HCT116 (cell line): ENCODE measurements around the gene SLC16A12. TPM values are rescaled to one million over a fixed set of nuclear protein-coding genes. Genes with fewer than 3 reads are reported as not detected.

Experiments
- ATAC-seq: fragments of 200-7000 bp; cut with Tn5 transposase; 2 replicates; pipeline ENCODE4 v1.9.1; 2020; ENCODE audit warnings: mild to moderate bottlenecking, moderate library complexity
- BruUV-seq: library from RNA; stranded (reverse); fragments of 400-500 nt; replicated peaks from 2 replicates; lab custom pipeline; 2021; lab: Mats Ljungman, UMichigan
- CTCF ChIA-PET: fragments of 300-600 bp; sonication (Branson Sonifier 250); formaldehyde crosslinking; loops from one replicate; lab custom pipeline; 2021; ENCODE audit warnings: antibody characterized with exemption; lab: Charles Lee
- POLR2A ChIA-PET: fragments of 300-600, 350-600 bp; sonication (Branson Sonifier 250); formaldehyde crosslinking; loops from one replicate; lab custom pipeline; 2021; ENCODE audit warnings: antibody characterized with exemption; lab: Charles Lee
- RAD21 ChIA-PET, 2 experiments: fragments of 300-600 bp; sonication (Branson Sonifier 250); formaldehyde crosslinking; loops; one replicate each; lab custom pipeline; 2023; ENCODE audit warnings: low total read pairs in 2 of 2; ENCODE audit not compliant: uncharacterized antibody in 2 of 2, unreplicated experiment in 2 of 2, low non-redundant PET in 1 of 2; lab: Charles Lee
- DNase-seq: peaks from one replicate; pipeline ENCODE4 v3.0.0-alpha.2; 2010; ENCODE audit warnings: low read depth, low spot score
- H2AFZ ChIP-seq: fragments of 200-600 bp; shearing (Covaris generic), sonication (generic); 2 replicates; pipeline ENCODE4 v1.6.1; 2017; ENCODE audit warnings: low read depth, mixed run types, mixed read lengths, antibody characterized with exemption, low read length; ENCODE audit not compliant: poor library complexity, severe bottlenecking
- H3K27ac ChIP-seq: 2 replicates; pipeline ENCODE4 v1.5.1; 2012; ENCODE audit warnings: low read depth, low read length
- H3K27me3 ChIP-seq: fragments of 200-600 bp; sonication (generic); 2 replicates; pipeline ENCODE4 v1.6.1; 2016; ENCODE audit warnings: mixed run types, low read length, mixed read lengths; ENCODE audit not compliant: insufficient read depth
- H3K36me3 ChIP-seq, 2 experiments: fragments of 200-500 bp in 1 of 2; fragments of 200-600 bp in 1 of 2; sonication (Bioruptor generic) in 1 of 2; sonication (generic) in 1 of 2; 2 replicates each; pipeline versions ENCODE4 v1.5.1 to v1.6.1; 2014 to 2016; ENCODE audit warnings: low read length in 2 of 2, inconsistent platforms in 1 of 2, mixed read lengths in 1 of 2, mixed run types in 1 of 2; ENCODE audit not compliant: insufficient read depth in 2 of 2, control insufficient read depth in 1 of 2
- H3K4me1 ChIP-seq, 2 experiments: fragments of 200-600 bp in 1 of 2; sonication (generic) in 1 of 2; 2 replicates each; pipeline versions ENCODE4 v1.5.1 to v1.6.1; 2012 to 2017; ENCODE audit warnings: low read length in 2 of 2, inconsistent platforms in 1 of 2, mild to moderate bottlenecking in 1 of 2, mixed read lengths in 1 of 2, mixed run types in 1 of 2, moderate library complexity in 1 of 2; ENCODE audit not compliant: insufficient read depth in 2 of 2, control insufficient read depth in 1 of 2
- H3K4me2 ChIP-seq: fragments of 200-600 bp; sonication (generic); 2 replicates; pipeline ENCODE4 v1.6.1; 2017; ENCODE audit warnings: mixed run types, low read length, mixed read lengths
- H3K4me3 ChIP-seq, 2 experiments: fragments of 200-600 bp in 1 of 2; sonication (generic) in 1 of 2; replicated peaks in 1 of 2; 2 replicates each; pipeline ENCODE4 v1.5.1; 2011 to 2016; ENCODE audit warnings: low read length in 2 of 2, control low read depth in 1 of 2, low read depth in 1 of 2, mild to moderate bottlenecking in 1 of 2, mixed read lengths in 1 of 2, mixed run types in 1 of 2
- H3K79me2 ChIP-seq: fragments of 200-600 bp; sonication (generic); 2 replicates; pipeline ENCODE4 v1.6.1; 2017; ENCODE audit warnings: mild to moderate bottlenecking, mixed run types, low read length, moderate library complexity, mixed read lengths; ENCODE audit not compliant: insufficient read depth
- H3K9ac ChIP-seq: fragments of 200-600 bp; sonication (generic); 2 replicates; pipeline ENCODE4 v1.6.1; 2016; ENCODE audit warnings: low read length, mixed read lengths
- H3K9me2 ChIP-seq: fragments of 200-600 bp; sonication (generic), shearing (Covaris generic); 2 replicates; pipeline ENCODE4 v1.6.1; 2017; ENCODE audit warnings: mixed run types, mild to moderate bottlenecking, moderate library complexity; ENCODE audit not compliant: insufficient read depth
- H3K9me3 ChIP-seq, 2 experiments: fragments of 200-500 bp in 1 of 2; fragments of 200-600 bp in 1 of 2; sonication (Bioruptor generic) in 1 of 2; sonication (generic) in 1 of 2; 2 replicates each; pipeline ENCODE4 v1.6.1; 2014 to 2017; ENCODE audit warnings: low read length in 2 of 2, mixed read lengths in 2 of 2, inconsistent platforms in 1 of 2, low read depth in 1 of 2, mild to moderate bottlenecking in 1 of 2, mixed run types in 1 of 2, moderate library complexity in 1 of 2; ENCODE audit not compliant: control insufficient read depth in 1 of 2, insufficient read depth in 1 of 2
- H4K20me1 ChIP-seq: fragments of 200-600 bp; sonication (generic), shearing (Covaris generic); 2 replicates; pipeline ENCODE4 v1.6.1; 2017; ENCODE audit warnings: mixed run types, mild to moderate bottlenecking, moderate library complexity; ENCODE audit not compliant: insufficient read depth
- CBX3 ChIP-seq: IDR thresholded peaks from 2 replicates; pipeline ENCODE4 v1.6.1; 2012; ENCODE audit warnings: low read depth
- CEBPB ChIP-seq: IDR thresholded peaks from 2 replicates; pipeline ENCODE4 v1.6.1; 2012; ENCODE audit warnings: low read depth
- CTCF ChIP-seq, 3 experiments: fragments of 200-600 bp in 1 of 3; sonication (generic) in 1 of 3; IDR thresholded peaks in 2 of 3; conservative IDR thresholded peaks in 1 of 3; 2 replicates each; pipeline ENCODE4 v1.5.1; 2012 to 2017; ENCODE audit warnings: low read depth in 2 of 3, low read length in 2 of 3, antibody characterized with exemption in 1 of 3, borderline replicate concordance in 1 of 3, control low read depth in 1 of 3, mild to moderate bottlenecking in 1 of 3, mixed read lengths in 1 of 3, mixed run types in 1 of 3, moderate library complexity in 1 of 3; ENCODE audit not compliant: insufficient read depth in 1 of 3
- EGR1 ChIP-seq: IDR thresholded peaks from 2 replicates; pipeline ENCODE4 v1.6.1; 2012; ENCODE audit warnings: low read depth
- EZH2 ChIP-seq: fragments of 200-600 bp; sonication (generic); IDR thresholded peaks from 2 replicates; pipeline ENCODE4 v1.6.1; 2017; ENCODE audit warnings: antibody characterized with exemption, mixed run types
- EZH2phosphoT487 ChIP-seq: fragments of 200-600 bp; IDR thresholded peaks from 2 replicates; pipeline ENCODE4 v1.6.1; 2018; ENCODE audit warnings: antibody characterized with exemption, borderline replicate concordance
- FOSL1 ChIP-seq: IDR thresholded peaks from 2 replicates; pipeline ENCODE4 v1.6.1; 2012; ENCODE audit warnings: low read depth
- JUND ChIP-seq: IDR thresholded peaks from 2 replicates; pipeline ENCODE4 v1.6.1; 2012
- MAX ChIP-seq: IDR thresholded peaks from 2 replicates; pipeline ENCODE4 v1.6.1; 2012
- POLR2A ChIP-seq: IDR thresholded peaks from 2 replicates; pipeline ENCODE4 v1.7.0; 2011; ENCODE audit warnings: borderline replicate concordance; ENCODE audit not compliant: insufficient read depth, insufficient read length; ENCODE audit errors: extremely low read depth
- POLR2AphosphoS5 ChIP-seq: IDR thresholded peaks from 2 replicates; pipeline ENCODE4 v1.6.1; 2011; ENCODE audit warnings: mild to moderate bottlenecking, low read depth, low read length, moderate library complexity
- RAD21 ChIP-seq: IDR thresholded peaks from 2 replicates; pipeline ENCODE4 v1.6.1; 2012; ENCODE audit warnings: low read depth, mild to moderate bottlenecking
- SIN3A ChIP-seq: IDR thresholded peaks from 2 replicates; pipeline ENCODE4 v1.6.1; 2012; ENCODE audit warnings: low read depth
- SP1 ChIP-seq: IDR thresholded peaks from 2 replicates; pipeline ENCODE4 v1.6.1; 2012; ENCODE audit warnings: low read depth
- SRF ChIP-seq: IDR thresholded peaks from 2 replicates; pipeline ENCODE4 v1.6.1; 2012; ENCODE audit warnings: low read depth
- TCF7L2 ChIP-seq: IDR thresholded peaks from 2 replicates; pipeline ENCODE4 v1.7.0; 2011; ENCODE audit warnings: borderline replicate concordance, inconsistent platforms; ENCODE audit not compliant: insufficient read depth, insufficient read length; ENCODE audit errors: extremely low read depth
- YY1 ChIP-seq: IDR thresholded peaks from 2 replicates; pipeline ENCODE4 v1.6.1; 2011; ENCODE audit warnings: low read length, low read depth, moderate library complexity, mild to moderate bottlenecking; ENCODE audit not compliant: insufficient replicate concordance; ENCODE audit errors: extremely low read depth
- ZBTB33 ChIP-seq: IDR thresholded peaks from 2 replicates; pipeline ENCODE4 v1.6.1; 2011; ENCODE audit warnings: mild to moderate bottlenecking, low read length, moderate library complexity; ENCODE audit not compliant: insufficient replicate concordance; ENCODE audit errors: extremely low read depth
- ZFX ChIP-seq: fragments of 450-650 bp; IDR thresholded peaks from 2 replicates; pipeline ENCODE4 v1.6.1; 2017
- ZNF274 ChIP-seq: fragments of 200-500 bp; sonication (Bioruptor generic); IDR thresholded peaks from 2 replicates; pipeline ENCODE4 v1.6.1; 2014; ENCODE audit warnings: mild to moderate bottlenecking, low read depth, low read length, inconsistent platforms
- intact Hi-C: fragments of 100-400 bp; cut with micrococcal nuclease; formaldehyde crosslinking; loops from 2 replicates; pipeline ENCODE4 v1.10.0; 2022
- total RNA-seq: library from RNA; stranded (reverse); gene quantifications from one replicate; pipeline ENCODE4 v1.2.1, GENCODE V29; 2021; ENCODE audit not compliant: unreplicated experiment
- TF ChIP-seq, protein P1 (sequence below): IDR thresholded peaks from 2 replicates; pipeline ENCODE4 v1.6.1; 2012; ENCODE audit warnings: low read depth
- TF ChIP-seq, protein P2 (sequence below): IDR thresholded peaks from 2 replicates; pipeline ENCODE4 v1.6.1; 2012

The SLC16A12 gene
- total RNA-seq, 1 experiment from 2014 or later = not detected

- H2AFZ ChIP-seq = peak overlapping the region; percentile 67
Observed at GRCh38 chr10:89469517-89469916, 65.9 kb downstream of the SLC16A12 start.

More at GRCh38 chr10:89469517-89469916, 65.9 kb downstream of the SLC16A12 start:
- ATAC-seq (no peak), DNase-seq (no peak)
- Histone ChIP-seq H3K4me1 (peaks cover 20 to 31% of the 10 kb centered on the region in 2 experiments), H3K9me2 (no peaks in the 10 kb centered on the region), H3K36me3 (no peaks in the 10 kb centered on the region), H3K4me2 (peak overlapping the region; percentile 28; the same call in 1 of the 2 replicates), H4K20me1 (no peaks in the 10 kb centered on the region), H3K79me2 (no peaks in the 10 kb centered on the region), H3K9me3 (no peaks in the 10 kb centered on the region), H3K4me3 (no peak overlapping the region), H3K9ac (no peak overlapping the region), H3K27ac (no peak overlapping the region), H3K27me3 (no peaks in the 10 kb centered on the region)
- BruUV-seq = no TSS peak
- CTCF ChIA-PET = no interaction called here
- RAD21 ChIA-PET = no interaction called here
- TF ChIP-seq SP1 (peak; percentile 23; the same call in 1 of the 2 replicates), POLR2AphosphoS5 (no peak), MAX (no peak), CBX3 (no peak), EZH2phosphoT487 (no peak), ZNF274 (no peak), ZBTB33 (no peak), SIN3A (no peak), EZH2 (no peak), EGR1 (no peak), TCF7L2 (no peak), YY1 (no peak), ZFX (no peak), POLR2A (no peak), JUND (peak; percentile 42; the same call in 1 of the 2 replicates), CEBPB (no peak; the same call in 1 of the 2 replicates), FOSL1 (peak; percentile 37; the same call in 1 of the 2 replicates), CTCF (IDR thresholded peaks at IDR 0.05 in 2 of 3, conservative IDR thresholded peaks at IDR 0.05 in 1 of 3; ENCODE audit: borderline replicate concordance in 1 of 3, insufficient read depth in 1 of 3, low read depth in 2 of 3, low read length in 2 of 3) (no peak), RAD21 (no peak), SRF (no peak)
- TF ChIP-seq, protein P1, sequence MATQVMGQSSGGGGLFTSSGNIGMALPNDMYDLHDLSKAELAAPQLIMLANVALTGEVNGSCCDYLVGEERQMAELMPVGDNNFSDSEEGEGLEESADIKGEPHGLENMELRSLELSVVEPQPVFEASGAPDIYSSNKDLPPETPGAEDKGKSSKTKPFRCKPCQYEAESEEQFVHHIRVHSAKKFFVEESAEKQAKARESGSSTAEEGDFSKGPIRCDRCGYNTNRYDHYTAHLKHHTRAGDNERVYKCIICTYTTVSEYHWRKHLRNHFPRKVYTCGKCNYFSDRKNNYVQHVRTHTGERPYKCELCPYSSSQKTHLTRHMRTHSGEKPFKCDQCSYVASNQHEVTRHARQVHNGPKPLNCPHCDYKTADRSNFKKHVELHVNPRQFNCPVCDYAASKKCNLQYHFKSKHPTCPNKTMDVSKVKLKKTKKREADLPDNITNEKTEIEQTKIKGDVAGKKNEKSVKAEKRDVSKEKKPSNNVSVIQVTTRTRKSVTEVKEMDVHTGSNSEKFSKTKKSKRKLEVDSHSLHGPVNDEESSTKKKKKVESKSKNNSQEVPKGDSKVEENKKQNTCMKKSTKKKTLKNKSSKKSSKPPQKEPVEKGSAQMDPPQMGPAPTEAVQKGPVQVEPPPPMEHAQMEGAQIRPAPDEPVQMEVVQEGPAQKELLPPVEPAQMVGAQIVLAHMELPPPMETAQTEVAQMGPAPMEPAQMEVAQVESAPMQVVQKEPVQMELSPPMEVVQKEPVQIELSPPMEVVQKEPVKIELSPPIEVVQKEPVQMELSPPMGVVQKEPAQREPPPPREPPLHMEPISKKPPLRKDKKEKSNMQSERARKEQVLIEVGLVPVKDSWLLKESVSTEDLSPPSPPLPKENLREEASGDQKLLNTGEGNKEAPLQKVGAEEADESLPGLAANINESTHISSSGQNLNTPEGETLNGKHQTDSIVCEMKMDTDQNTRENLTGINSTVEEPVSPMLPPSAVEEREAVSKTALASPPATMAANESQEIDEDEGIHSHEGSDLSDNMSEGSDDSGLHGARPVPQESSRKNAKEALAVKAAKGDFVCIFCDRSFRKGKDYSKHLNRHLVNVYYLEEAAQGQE = no peak
- TF ChIP-seq, protein P2, sequence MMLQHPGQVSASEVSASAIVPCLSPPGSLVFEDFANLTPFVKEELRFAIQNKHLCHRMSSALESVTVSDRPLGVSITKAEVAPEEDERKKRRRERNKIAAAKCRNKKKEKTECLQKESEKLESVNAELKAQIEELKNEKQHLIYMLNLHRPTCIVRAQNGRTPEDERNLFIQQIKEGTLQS = no peak
- POLR2A ChIA-PET = no interaction called here
- intact Hi-C loops = no loop called here
